ENCODE data around the gene COG6.

COG6 gene

DNA sequence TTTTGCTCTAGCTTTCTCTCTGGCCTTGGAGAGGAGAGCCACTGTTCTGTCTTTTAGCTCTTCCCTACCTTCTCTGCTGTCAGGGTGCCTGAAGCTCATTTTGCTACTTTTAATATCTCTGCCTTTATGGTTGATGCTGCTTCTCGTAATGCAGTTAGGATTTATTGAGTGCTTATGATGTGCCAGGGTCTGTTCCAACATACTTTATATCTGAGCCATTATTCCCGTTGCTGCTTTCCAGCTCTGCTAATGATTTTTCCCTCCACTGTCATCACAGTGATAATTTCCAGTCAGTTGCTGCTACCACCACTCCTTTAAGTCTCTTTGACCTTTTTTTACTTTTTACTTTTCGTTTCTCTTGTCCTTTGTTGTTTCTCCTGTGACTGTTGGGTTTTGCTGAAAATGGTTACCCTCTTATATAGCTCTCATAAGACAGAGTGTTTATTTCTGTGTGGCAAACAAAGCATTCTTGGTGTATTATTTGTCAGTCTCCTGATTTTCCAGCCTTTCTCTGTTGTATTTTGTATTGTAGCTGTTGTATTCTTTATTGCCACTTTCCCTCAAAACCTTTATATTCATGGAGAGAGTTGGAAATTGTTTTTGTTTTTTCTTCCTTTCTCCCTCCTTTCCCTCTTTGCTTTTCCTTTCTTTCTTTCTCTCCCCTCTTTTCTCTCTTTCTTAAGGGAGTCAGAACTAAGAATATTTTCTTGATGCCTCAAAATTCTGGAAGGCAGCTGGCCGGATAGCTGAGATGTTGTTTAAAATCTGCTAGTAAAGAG is 37.4 kb downstream of the COG6 start:
- Mint-ChIP-seq H3K4me1 (peaks cover 9% of the 10 kb centered on the region), H3K9me3 (no peaks in the 10 kb centered on the region), H3K4me3 (no peak overlapping the region), H3K27ac (no peak overlapping the region), H3K27me3 (no peaks in the 10 kb centered on the region), H3K36me3 (peaks cover 16% of the 10 kb centered on the region)
- ATAC-seq (ENCODE audit: low read depth) (no peak), DNase-seq (ENCODE audit: low spot score in 2 of 2) (no peak)

DNA sequence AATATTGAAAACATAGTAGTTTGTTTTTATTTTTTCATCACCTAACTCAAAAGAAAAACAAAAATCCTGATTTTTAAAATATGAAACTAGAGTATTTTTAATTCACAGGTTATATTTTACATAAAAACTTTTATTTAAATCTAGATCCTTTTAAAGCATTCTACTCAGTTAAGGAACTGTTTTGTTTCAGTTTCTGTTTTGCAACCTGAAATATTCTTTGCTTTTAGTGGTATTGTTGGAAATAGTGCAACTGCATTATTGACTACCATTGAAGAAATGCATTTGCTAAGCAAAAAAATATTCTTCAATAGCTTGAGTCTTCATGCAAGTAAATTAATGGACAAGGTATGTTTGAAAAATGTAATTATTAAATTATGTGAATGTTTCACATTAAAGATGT is 43.8 kb downstream of the COG6 start:
- H3K9me3 Mint-ChIP-seq: no peaks in the 10 kb centered on the region
- no peak for DNase-seq (ENCODE audit: low spot score in 2 of 2)
- no peaks in the 10 kb centered on the region for H3K27me3 Mint-ChIP-seq
- H3K4me3 Mint-ChIP-seq: no peak overlapping the region
- ATAC-seq (ENCODE audit: low read depth): no peak
- no peaks in the 10 kb centered on the region for H3K4me1 Mint-ChIP-seq
- no peak overlapping the region for H3K27ac Mint-ChIP-seq
- H3K36me3 Mint-ChIP-seq: peaks cover 15% of the 10 kb centered on the region

DNA sequence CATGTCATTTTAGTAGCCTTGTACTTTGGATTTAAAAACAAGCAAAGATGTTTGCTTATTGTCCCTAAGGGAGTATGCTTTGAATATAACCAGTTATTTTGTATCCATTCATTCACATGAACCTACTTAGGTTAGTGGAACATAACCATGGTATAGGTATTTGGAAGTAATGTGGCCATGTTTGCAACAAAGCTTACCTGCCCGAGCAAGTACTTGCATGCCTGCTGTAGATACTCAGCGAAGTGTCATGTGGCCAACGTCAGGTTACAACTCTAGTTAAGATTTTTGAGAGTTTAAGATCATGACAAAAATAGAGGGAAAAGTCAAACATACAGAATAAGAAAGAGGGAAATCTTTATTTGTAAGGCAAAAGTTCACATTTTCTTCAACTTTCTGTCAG is 57.2 kb downstream of the COG6 start:
- Mint-ChIP-seq H3K27me3 (no peaks in the 10 kb centered on the region), H3K36me3 (peaks cover 38% of the 10 kb centered on the region), H3K27ac (no peak overlapping the region), H3K4me1 (no peaks in the 10 kb centered on the region), H3K4me3 (no peak overlapping the region), H3K9me3 (peaks cover 12% of the 10 kb centered on the region)
- DNase-seq (ENCODE audit: low spot score in 2 of 2) (no peak), ATAC-seq (ENCODE audit: low read depth) (no peak)

DNA sequence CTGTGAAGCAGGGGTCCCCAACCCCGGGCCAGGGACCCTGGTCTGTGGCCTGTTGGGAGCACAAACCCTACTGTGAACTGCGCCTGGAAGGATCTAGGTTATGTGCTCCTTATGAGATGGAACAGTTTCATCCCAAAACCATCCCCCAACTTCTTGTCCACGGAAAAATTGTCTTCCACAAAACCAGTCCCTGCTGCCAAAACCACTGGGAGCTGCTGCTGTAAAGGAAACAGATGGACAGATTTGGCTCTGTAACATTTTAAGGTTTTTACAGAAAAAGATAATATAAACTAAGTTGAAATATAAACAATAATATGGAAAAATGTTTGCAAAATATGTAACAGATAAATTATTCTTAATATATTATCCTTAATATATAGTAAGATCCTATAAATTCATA is 73.7 kb downstream of the COG6 start:
- no peaks in the 10 kb centered on the region for H3K27me3 Mint-ChIP-seq
- ATAC-seq (ENCODE audit: low read depth) (no peak), DNase-seq (ENCODE audit: low spot score in 2 of 2) (no peak)
- no peak overlapping the region for H3K4me3 Mint-ChIP-seq
- H3K9me3 Mint-ChIP-seq: no peaks in the 10 kb centered on the region
- peaks cover 37% of the 10 kb centered on the region for H3K36me3 Mint-ChIP-seq
- H3K27ac Mint-ChIP-seq: no peak overlapping the region
- no peaks in the 10 kb centered on the region for H3K4me1 Mint-ChIP-seq

DNA sequence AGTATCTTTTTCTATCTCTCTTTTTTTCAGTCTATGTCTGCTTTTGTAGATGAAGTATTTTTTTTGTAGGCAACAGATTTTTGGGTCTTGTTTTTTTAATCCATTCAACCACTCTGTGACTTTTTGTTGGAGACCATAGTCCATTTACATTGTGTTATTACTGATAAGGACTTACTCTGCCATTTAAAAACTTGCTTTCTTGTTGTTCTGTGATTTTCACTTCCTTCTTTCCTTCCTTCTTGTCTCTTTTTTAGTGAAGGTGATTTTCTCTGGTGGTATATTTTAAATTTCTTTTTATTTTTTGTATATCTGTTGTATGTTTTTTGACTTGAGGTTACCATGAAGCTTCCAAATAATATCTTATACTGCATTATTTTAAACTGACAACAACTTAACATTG is 79.5 kb downstream of the COG6 start:
- H3K4me1 Mint-ChIP-seq: peaks cover 4% of the 10 kb centered on the region
- H3K36me3 Mint-ChIP-seq: peaks cover 40% of the 10 kb centered on the region
- DNase-seq (ENCODE audit: low spot score in 2 of 2): no peak
- ATAC-seq (ENCODE audit: low read depth): no peak
- no peaks in the 10 kb centered on the region for H3K9me3 Mint-ChIP-seq
- H3K27me3 Mint-ChIP-seq: no peaks in the 10 kb centered on the region
- no peak overlapping the region for H3K4me3 Mint-ChIP-seq
- H3K27ac Mint-ChIP-seq: peak overlapping the region; percentile 14

DNA sequence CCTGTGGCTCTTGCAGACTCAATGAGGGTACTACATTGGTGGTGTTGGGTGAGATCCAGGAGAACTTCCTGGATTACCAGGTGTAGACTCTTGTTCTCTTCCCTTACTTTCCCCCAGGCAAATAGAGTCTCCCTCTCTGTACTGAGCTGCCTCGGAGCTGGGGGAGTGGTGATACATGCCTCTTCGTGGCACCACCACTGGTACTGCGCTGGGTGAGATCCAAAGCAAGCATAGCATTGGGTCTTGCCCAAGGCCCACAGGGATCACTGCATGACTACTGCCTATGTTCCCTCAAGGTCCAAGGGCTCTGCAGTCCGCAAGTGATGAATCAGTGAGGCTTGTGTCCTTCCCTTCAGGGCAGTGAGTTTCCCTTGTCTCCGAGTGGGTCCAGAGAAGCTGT is 81.6 kb downstream of the COG6 start:
- DNase-seq (ENCODE audit: low spot score in 2 of 2) (no peak), ATAC-seq (ENCODE audit: low read depth) (no peak)
- H3K27ac Mint-ChIP-seq: no peak overlapping the region
- peaks cover 41% of the 10 kb centered on the region for H3K36me3 Mint-ChIP-seq
- no peaks in the 10 kb centered on the region for H3K9me3 Mint-ChIP-seq
- H3K4me1 Mint-ChIP-seq: peaks cover 4% of the 10 kb centered on the region
- no peak overlapping the region for H3K4me3 Mint-ChIP-seq
- no peaks in the 10 kb centered on the region for H3K27me3 Mint-ChIP-seq

DNA sequence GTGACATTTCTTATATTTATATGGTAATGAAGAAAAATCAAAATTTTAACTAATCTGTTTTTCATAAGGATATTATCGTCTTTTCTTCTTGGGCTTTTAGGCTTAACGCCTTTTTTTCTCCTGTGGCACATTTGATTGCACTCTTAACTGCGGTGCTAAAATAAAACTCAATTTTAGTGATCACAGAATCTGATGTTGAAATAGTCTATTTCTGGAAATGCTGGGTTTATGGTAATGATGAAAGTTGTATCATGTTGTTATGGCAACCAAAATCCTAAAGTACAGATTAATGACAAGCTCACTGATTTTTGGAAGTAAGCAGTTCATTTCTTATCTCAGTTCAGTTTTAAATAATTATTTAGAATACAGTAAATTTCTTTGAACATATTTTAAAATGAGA is 85.3 kb downstream of the COG6 start:
- Mint-ChIP-seq H3K27me3 (no peaks in the 10 kb centered on the region), H3K4me1 (no peaks in the 10 kb centered on the region), H3K27ac (no peak overlapping the region), H3K9me3 (peaks cover 3% of the 10 kb centered on the region), H3K36me3 (peaks cover 23% of the 10 kb centered on the region), H3K4me3 (no peak overlapping the region)
- DNase-seq (ENCODE audit: low spot score in 2 of 2): no peak
- no peak for ATAC-seq (ENCODE audit: low read depth)

DNA sequence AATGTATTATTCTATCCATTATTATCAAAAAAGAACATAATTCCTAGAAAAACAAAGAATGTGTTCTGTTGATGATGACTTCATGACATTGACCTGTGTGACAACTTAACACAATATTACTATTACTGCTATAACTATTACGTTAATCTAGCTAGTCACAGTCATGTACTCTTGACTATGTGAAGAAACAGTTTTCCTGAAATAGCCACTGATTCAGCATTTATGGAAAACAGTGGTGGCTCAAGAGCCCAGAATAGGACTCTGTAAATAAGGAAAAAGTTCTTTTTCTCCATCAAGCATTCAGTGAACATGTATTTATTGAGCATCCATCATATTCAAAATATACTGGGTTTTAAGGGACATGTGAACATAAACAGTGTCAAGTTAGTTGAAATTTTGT is 93.5 kb downstream of the COG6 start:
- DNase-seq (ENCODE audit: low spot score in 2 of 2): no peak
- Mint-ChIP-seq H3K27me3 (no peaks in the 10 kb centered on the region), H3K4me1 (peaks cover 2% of the 10 kb centered on the region), H3K4me3 (no peak overlapping the region), H3K27ac (no peak overlapping the region), H3K36me3 (peaks cover 27% of the 10 kb centered on the region), H3K9me3 (peaks cover 5% of the 10 kb centered on the region)
- ATAC-seq (ENCODE audit: low read depth): no peak

DNA sequence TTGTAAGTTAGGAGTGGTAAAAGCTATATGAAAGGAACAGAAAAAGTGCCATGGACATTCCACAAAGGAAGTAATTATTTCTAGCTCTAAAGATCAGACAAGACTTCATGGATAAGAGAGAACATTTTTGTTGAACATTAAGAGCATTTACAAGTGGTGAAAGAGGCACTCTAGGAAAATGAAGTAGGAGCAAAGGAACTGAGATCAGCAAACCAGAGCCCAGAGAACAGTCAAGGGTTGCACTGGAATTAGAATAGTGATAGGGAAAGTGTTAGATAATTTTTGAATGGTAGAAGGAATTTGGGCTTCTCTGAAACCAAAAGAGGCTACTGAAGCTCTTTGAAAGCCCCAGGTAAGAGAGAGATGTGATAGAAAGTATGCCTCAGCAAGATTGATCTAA is 94.1 kb downstream of the COG6 start:
- H3K4me1 Mint-ChIP-seq: peaks cover 2% of the 10 kb centered on the region
- no peaks in the 10 kb centered on the region for H3K27me3 Mint-ChIP-seq
- DNase-seq (ENCODE audit: low spot score in 2 of 2) (no peak), ATAC-seq (ENCODE audit: low read depth) (no peak)
- H3K27ac Mint-ChIP-seq: no peak overlapping the region
- peaks cover 4% of the 10 kb centered on the region for H3K9me3 Mint-ChIP-seq
- H3K4me3 Mint-ChIP-seq: no peak overlapping the region
- peaks cover 29% of the 10 kb centered on the region for H3K36me3 Mint-ChIP-seq

DNA sequence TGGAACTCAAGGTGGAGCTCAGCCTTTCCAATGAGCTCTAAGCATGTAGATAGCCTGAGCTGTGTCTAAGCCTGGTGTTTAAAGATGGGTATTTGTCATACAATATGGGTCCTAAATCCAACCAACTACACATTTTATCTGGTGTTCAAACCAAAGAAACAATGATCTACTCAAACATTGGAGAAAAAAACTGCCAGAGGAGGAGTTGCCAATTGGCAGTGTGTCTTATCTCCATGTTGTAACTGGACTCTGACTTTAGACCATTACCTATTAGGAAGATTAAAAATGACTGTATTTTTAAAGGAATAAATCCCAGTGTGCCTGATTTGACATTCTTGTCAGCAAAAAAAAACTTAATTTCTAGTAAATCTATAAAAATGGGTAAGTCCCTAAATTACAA is 96.3 kb downstream of the COG6 start:
- H3K36me3 Mint-ChIP-seq: peaks cover 36% of the 10 kb centered on the region
- no peak for DNase-seq (ENCODE audit: low spot score in 2 of 2)
- no peak overlapping the region for H3K27ac Mint-ChIP-seq
- no peaks in the 10 kb centered on the region for H3K27me3 Mint-ChIP-seq
- H3K4me1 Mint-ChIP-seq: no peaks in the 10 kb centered on the region
- no peak overlapping the region for H3K4me3 Mint-ChIP-seq
- H3K9me3 Mint-ChIP-seq: peaks cover 2% of the 10 kb centered on the region
- ATAC-seq (ENCODE audit: low read depth): no peak

DNA sequence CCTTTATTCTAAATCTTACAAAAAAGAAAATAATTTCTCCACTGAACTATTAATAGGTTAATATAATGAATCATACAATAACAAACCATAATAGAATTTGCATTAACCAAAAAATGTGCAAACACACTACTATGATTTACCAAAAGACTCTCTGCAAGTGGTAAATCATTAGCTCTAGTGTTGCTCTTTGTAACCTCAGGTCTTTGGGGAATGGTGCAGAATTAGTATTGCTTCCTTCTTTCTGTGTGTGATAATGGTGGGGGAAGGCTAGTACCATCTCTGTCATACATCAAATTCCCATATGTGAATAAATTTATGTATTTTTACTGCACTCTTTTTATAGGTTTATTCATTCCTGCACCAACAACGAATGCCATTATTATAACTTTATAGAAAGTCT is 105.1 kb downstream of the COG6 start:
- DNase-seq (ENCODE audit: low spot score in 2 of 2) (no peak), ATAC-seq (ENCODE audit: low read depth) (no peak)
- H3K36me3 Mint-ChIP-seq: peaks cover 2% of the 10 kb centered on the region
- H3K9me3 Mint-ChIP-seq: peaks cover 2% of the 10 kb centered on the region
- H3K27me3 Mint-ChIP-seq: no peaks in the 10 kb centered on the region
- no peak overlapping the region for H3K4me3 Mint-ChIP-seq
- H3K4me1 Mint-ChIP-seq: no peaks in the 10 kb centered on the region
- no peak overlapping the region for H3K27ac Mint-ChIP-seq

DNA sequence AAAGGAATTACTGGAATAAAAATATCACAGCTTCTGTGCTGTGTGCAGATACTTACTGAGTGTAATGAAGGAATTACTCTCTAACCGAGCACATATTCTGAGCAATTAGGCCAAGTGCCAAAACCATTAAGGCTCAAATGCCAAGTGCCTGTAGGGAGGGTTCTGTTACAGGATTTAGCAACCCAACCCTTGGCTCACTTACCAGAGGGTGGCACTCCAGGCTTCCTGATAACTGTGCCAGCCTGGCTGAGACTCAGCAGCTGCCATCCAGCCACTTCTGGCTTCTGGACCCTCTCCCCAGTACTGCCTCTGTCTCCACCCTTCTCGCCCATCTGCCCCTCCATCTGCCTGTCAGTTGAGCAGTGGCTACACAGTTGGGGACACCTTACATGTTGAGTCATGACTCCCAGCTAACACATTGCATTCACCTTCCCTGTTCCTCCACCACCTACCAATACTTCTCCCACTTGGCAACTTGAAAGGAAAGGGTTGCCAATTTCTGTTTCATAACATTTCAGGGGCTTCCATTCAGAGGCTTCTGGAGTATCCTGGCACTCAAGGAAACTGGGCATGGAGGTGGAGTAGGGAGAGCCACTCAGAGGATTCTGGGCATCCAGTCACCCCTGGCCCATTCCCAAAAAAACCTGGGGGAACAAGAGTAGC is 110.5 kb downstream of the COG6 start:
- peaks cover 2% of the 10 kb centered on the region for H3K36me3 Mint-ChIP-seq
- H3K27ac Mint-ChIP-seq: no peak overlapping the region
- H3K27me3 Mint-ChIP-seq: no peaks in the 10 kb centered on the region
- H3K9me3 Mint-ChIP-seq: peaks cover 2% of the 10 kb centered on the region
- peaks cover 10% of the 10 kb centered on the region for H3K4me1 Mint-ChIP-seq
- ATAC-seq (ENCODE audit: low read depth) (no peak), DNase-seq (ENCODE audit: low spot score in 2 of 2) (no peak)
- H3K4me3 Mint-ChIP-seq: no peak overlapping the region

DNA sequence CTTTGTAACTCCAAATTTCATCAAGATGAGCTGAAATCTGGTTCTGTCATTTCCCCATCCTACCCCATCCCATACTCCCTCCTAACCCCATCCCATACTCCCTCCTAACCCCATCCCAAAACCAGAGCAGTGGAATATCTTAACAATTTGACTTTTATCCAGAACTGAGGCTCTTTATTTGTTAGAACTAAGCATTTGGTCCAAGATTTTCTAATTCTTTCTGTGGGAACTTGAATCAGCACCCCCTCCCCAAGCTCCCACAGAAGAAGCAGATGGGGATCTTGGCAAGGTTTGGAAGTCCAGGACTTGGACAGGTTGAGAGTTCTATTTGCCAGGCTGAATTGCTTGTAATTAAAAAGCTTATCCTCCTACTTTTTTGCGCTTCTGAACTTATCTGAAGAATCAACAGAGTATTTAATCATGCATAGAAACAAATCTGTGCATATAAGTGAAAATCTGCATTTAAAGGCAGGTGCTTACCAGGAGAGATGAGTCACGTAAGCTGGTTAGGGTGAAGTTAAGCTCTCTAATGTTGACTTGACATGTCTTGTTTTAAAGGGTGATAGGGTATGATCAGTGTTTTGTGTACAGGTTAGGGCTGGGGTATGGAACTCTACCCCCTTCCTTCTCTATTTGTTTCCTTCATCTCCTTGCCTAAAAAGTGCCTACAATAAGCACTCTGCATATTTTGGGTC is 111.1 kb downstream of the COG6 start:
- H3K27me3 Mint-ChIP-seq: no peaks in the 10 kb centered on the region
- no peaks in the 10 kb centered on the region for H3K9me3 Mint-ChIP-seq
- H3K4me3 Mint-ChIP-seq: no peak overlapping the region
- peaks cover 4% of the 10 kb centered on the region for H3K36me3 Mint-ChIP-seq
- no peak overlapping the region for H3K27ac Mint-ChIP-seq
- ATAC-seq (ENCODE audit: low read depth) (no peak), DNase-seq (ENCODE audit: low spot score in 2 of 2) (no peak)
- H3K4me1 Mint-ChIP-seq: peaks cover 10% of the 10 kb centered on the region

DNA sequence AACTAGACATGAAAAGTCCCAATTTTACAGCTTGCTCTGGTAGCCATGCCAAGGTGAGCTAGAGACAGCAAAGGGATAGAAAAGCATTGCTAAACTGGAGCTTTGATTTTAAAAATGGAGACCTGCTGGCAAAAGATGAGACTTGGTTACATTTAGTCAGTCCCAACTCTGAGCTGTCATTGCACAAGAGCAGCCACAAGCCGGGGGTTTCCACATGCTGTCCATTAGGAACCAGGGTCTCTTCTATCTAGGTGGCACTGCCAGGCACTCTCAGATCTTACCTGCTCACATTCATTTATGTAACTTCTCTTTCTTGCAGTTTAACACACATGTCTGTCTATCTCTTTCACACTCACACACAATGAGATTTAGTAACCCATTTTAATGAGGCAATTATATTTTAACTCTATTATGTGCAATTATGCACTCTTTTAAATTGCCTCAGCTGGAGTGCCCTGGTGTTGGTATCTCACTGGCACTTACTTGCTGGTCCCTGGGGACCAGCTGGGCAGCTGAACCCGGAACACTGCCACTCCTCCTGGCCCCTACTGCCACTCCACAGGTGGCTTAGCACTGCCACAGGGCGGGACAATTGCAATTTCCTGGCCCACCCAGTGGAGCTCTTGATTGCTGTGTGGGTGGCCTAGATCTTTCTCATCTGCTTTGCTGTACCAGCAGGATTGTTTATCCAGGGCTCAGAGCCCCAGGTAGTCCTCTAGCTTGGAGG is 112.5 kb downstream of the COG6 start:
- no peaks in the 10 kb centered on the region for H3K9me3 Mint-ChIP-seq
- DNase-seq (ENCODE audit: low spot score in 2 of 2): no peak
- no peaks in the 10 kb centered on the region for H3K27me3 Mint-ChIP-seq
- peaks cover 9% of the 10 kb centered on the region for H3K36me3 Mint-ChIP-seq
- H3K4me1 Mint-ChIP-seq: peaks cover 10% of the 10 kb centered on the region
- no peak for ATAC-seq (ENCODE audit: low read depth)
- no peak overlapping the region for H3K4me3 Mint-ChIP-seq
- no peak overlapping the region for H3K27ac Mint-ChIP-seq
